Ecto neural progenitor cell (in vitro differentiated cells): ENCODE measurements around the gene EPHB1.

ENCODE experiments used
- DNase-seq: peaks from one replicate; pipeline ENCODE4 v3.0.0-alpha.2; 2018; ENCODE audit warnings: low spot score

The EPHB1 gene

GRCh38 chr3:134794950-134795745 is at the start of gene EPHB1:
Gene EPHB1, plus strand, starts transcription at chr3:134795260.
- peak; percentile 96 for DNase-seq

GRCh38 chr3:134748698-134749097 is 46.4 kb upstream of the EPHB1 start:
- no peak for DNase-seq

- DNase-seq: no peak
Measured at GRCh38 chr3:134749174-134749573, 45.9 kb upstream of the EPHB1 start.

GRCh38 chr3:134749802-134750553 is 45.1 kb upstream of the EPHB1 start:
- DNase-seq: no peak

- DNase-seq: no peak
Measured at GRCh38 chr3:134751831-134752230, 43.2 kb upstream of the EPHB1 start.

- DNase-seq: no peak
Measured at GRCh38 chr3:134752761-134753461, 42.1 kb upstream of the EPHB1 start.

- DNase-seq: peak; percentile 40
Measured at GRCh38 chr3:134753999-134754742, 40.9 kb upstream of the EPHB1 start.

- DNase-seq: peak; percentile 67
Measured at GRCh38 chr3:134754768-134755559, 40.1 kb upstream of the EPHB1 start.

- no peak for DNase-seq
Measured at GRCh38 chr3:134755821-134756220, 39.2 kb upstream of the EPHB1 start.

GRCh38 chr3:134757549-134758069 is 37.5 kb upstream of the EPHB1 start:
- no peak for DNase-seq

GRCh38 chr3:134761213-134761612 is 33.8 kb upstream of the EPHB1 start:
- DNase-seq: peak; percentile 32

- DNase-seq: no peak
Measured at GRCh38 chr3:134762016-134762415, 33.0 kb upstream of the EPHB1 start.

GRCh38 chr3:134765468-134765867 is 29.6 kb upstream of the EPHB1 start:
- no peak for DNase-seq

GRCh38 chr3:134766290-134766689 is 28.8 kb upstream of the EPHB1 start:
- DNase-seq: no peak

GRCh38 chr3:134768116-134768515 is 26.9 kb upstream of the EPHB1 start:
- no peak for DNase-seq

GRCh38 chr3:134768837-134769236 is 26.2 kb upstream of the EPHB1 start:
- no peak for DNase-seq

- DNase-seq: no peak
Measured at GRCh38 chr3:134769287-134769868, 25.7 kb upstream of the EPHB1 start.

- DNase-seq: peak; percentile 26
Measured at GRCh38 chr3:134772011-134772410, 23.0 kb upstream of the EPHB1 start.

- DNase-seq: peak; percentile 28
Measured at GRCh38 chr3:134772591-134772990, 22.5 kb upstream of the EPHB1 start.

GRCh38 chr3:134775831-134776230 is 19.2 kb upstream of the EPHB1 start:
- no peak for DNase-seq

GRCh38 chr3:134776518-134776917 is 18.5 kb upstream of the EPHB1 start:
- DNase-seq: no peak
